ELR (cell line): Measurements from ENCODE around the gene RRP36.

Experiments used
- DNase-seq: peaks from one replicate; pipeline ENCODE4 v3.0.0-alpha.2; 2015; ENCODE audit warnings: low read depth

The RRP36 gene

GRCh38 chr6:43007126-43007525 lies 14.3 kb upstream of the RRP36 start:
- DNase-seq, result no peak

DNA sequence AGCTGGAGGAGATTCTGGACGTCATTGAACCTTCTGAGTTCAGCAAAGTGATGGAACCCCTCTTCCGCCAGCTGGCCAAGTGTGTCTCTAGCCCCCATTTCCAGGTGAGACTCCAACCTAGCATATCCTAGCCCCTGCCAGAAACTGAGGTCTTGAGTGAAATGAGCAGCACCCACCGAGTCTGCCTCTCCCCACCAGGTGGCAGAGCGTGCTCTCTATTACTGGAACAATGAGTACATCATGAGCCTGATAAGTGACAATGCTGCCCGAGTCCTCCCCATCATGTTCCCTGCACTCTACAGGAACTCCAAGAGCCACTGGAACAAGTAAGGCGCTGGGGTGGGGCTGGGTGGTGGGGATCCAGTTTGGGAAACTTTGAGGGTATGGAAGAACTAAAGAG lies 12.3 kb upstream of the RRP36 start:
- DNase-seq, result peak; percentile 63

- no peak for DNase-seq
These were observed 10.2 kb upstream of the RRP36 start for GRCh38 chr6:43011207-43011606.

DNA sequence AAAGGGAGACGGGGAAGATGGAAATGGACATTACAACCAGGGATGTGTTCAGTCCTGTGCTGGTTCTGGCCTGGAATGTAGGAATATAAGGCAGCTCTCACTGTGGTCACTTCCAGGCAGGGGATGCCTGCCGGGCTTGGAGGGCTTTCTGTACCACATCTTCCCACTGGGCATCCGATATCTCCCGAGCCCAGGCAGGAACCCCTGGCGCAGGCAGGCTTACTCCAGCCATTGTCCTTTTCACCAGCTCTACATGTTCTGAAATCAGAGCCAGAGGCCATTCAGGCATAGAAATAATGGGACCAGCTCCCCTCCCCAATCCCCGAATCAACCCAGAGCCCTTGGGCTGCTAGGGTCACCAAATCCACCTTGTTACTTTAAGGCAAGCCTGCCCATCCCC lies 9.1 kb upstream of the RRP36 start:
- DNase-seq, result no peak

DNA sequence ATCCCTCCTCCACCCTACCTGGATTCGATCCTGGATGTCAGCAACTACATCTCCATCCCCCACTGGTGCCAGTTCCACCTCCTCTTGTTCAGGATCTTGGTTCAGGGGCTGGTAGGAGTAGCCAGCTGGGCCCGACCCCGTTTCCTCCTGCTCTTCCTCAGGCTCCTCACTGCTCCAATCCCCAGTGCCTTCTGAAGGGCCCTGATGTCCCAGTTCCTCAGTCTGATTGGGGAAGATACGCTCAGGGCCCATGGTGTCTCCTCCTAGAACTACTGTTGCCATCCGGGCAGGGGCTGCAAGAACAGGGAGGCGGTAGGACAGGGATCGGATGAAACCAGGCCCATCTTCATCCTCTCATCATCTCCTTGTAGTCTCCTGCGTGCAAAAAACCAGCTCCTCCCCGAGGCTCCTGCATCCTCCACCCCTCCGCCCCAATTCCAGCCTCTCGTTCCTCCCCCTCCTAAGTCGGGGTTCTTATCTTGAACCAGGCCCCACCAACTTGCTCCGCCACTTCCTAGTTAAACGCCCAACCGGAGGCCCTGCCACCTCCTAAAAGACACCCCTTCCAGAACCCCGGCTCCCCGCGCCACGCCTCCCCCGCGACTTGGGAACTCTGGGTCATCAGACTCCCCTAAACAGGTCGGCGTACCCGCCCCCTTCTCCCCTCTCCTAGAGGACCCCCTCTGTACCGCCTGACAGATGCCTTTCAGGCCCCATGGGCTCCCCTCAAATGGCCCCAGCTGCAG lies 8.2 kb upstream of the RRP36 start:
- DNase-seq, result peak; percentile 61

DNA sequence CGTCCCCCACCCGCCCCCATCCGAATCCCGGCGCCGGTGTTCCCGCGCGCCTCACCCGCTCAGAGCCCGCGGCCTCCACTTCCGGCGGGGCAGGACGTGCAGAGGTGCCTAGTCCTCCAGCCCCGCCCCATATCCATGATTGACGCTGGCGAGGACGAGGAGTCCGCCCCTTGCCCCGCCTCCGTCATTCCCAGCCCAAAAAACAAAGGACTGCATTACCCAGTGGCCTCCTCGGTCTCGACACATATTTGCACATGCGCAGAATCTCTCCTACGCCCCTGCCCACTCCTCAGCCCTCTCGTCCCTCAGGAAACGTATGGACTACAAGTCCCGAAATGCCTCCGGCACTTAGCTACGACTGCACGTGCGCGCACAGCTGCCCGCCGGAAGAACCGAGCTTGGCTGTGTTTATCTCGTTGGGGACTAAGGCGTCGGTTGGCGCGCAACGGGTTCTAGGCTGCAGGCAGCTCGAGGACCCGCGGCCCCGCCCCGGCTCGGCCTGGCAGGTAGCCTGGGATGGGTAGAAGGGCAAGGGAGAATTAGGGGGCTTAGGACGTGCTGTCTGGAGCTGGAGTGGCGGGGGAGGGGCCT lies 7.5 kb upstream of the RRP36 start, which contains the start of the genes KLHDC3 and MEA1:
KLHDC3 (plus strand) TSS at position 407 of the 591 bp plus-strand sequence. CDS start 2,944 bp downstream, outside the sequence.
MEA1 (minus strand) TSS at position 104 of the 591 bp plus-strand sequence. CDS start 133 bp downstream, outside the sequence.
- peak; percentile 100 for DNase-seq

GRCh38 chr6:43014434-43014909 lies 7.0 kb upstream of the RRP36 start:
- peak; percentile 67 for DNase-seq

DNA sequence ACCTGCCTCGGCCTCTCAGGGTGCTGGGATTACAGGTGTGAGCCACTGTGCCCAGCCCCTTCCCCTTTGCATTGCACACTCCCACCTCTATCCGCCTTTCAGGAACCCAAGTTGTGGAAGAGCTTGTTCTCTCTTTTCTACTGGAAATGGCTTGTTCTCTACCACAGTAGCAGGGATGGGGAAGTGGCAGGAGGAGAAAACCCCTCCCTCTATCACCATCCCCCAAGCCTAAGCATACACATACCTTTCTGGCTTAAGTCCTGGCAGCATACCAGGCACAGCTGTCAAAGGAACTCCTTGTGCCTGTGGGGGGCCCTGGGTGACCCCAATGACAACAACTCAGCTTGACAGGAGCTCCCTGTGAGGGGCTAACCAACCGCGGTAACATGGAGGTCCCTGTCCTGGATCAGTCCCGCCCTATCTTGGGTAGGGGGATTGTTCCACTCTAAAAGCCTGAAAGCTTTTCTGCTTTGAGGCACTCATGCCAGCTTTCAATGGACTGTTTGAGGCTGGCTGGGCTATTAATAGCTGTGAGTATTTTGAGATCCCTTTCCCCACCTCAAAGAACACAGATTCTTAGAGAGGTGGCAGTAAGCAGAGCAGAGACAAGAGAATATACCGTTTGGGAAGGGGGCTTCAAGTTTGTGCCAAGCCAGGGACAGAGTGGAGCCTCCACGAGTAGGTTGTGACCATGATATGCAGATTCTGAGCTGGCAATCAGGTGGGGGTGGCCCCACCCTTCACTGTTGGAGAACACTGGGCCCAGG lies 5.1 kb upstream of the RRP36 start:
- no peak for DNase-seq

GRCh38 chr6:43016943-43017334 lies 4.5 kb upstream of the RRP36 start:
- no peak for DNase-seq

GRCh38 chr6:43019152-43019551 lies 2.3 kb upstream of the RRP36 start:
- no peak for DNase-seq

DNA sequence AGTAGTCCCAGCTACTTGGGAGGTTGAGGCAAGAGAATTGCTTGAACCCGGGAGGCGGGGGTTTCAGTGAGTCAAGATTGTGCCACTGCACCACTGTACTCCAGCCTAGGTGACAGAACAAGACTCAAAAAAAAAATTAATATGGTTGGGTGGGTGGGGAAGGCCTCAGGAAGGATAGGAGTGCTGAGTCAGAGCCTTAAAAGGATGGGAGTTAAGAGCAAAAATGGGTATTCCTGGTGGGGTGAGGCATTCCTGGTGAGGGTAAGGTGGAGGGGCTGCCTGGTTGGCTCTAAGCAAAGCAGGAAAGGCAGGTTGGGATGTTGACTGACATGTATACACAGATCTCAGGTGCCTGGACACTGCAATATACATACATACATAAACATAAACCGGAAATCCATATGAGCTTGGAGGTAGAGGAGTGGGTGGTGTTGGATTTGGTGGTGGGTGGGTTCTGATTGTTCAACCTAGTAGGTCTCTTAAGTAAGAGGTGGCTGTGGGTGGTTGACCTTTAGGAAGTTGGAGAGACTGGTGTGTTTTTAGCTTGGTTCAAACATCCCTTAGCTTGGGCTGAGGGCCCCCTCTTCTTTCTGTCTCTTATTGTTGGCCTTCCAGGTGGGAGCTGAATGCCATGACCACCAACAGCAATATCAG lies 1.2 kb upstream of the RRP36 start:
- DNase-seq, result no peak

DNA sequence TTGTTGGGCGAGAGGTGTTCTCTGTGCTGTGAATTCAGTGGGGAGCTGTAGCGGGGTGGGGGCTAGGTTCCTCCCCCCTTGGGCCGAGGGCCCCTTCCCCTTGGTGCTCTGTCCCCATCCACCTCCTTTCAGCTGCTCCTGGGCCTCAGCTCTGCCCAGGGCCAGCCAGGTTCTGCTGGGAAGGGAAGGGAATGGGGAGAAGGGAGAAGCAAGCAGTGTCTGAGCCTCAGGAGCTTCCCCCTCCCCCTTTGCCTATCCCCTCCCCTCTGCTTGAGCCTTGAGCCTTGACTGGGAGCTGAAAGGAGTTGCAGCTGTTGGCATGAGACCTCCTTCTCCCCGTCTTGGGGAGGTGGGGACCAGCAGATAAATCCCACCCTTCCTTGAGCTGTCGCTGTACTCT lies 576 bp upstream of the RRP36 start:
- no peak for DNase-seq

GRCh38 chr6:43024436-43024835 lies 3.0 kb downstream of the RRP36 start:
- DNase-seq, result no peak

DNA sequence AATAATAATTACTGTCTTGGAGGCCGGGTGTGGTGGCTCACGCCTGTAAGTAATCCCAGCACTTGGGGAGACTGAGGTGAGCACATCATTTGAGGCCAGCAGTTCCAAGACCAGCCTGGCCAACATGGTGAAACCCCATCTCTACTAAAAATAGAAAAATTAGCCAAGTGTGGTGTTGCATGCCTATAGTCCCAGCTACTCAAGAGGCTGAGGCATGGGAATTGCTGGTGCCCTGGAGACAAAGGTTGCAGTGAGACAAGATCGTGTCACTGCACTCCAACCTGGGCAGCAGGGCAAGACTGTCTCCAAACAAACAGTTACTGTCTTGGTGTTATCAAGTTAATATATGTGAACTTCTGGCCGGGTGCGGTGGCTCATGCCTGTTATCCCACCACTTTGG lies 4.9 kb downstream of the RRP36 start:
- no peak for DNase-seq

DNA sequence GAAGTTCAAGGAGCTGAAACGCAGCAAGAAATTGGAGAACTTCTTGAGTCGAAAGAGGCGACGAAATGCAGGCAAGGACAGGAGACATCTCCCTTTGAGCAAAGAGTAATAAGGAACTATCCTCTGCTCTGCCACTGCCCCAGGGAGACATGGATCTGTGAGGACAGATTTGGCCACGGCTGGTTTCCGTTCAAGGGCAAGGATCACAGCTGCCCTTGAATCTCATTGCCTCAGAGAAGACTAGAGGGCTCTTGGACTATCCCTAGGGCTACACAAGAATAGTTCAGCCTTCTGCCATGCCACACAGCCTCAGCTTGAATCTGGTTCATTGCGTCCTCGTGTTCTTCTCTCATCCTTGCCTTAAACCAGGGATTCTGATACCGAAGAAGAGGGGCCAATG lies 7.7 kb downstream of the RRP36 start:
- no peak for DNase-seq

- no peak for DNase-seq
These were observed 10.9 kb downstream of the RRP36 start for GRCh38 chr6:43032326-43032725.

DNA sequence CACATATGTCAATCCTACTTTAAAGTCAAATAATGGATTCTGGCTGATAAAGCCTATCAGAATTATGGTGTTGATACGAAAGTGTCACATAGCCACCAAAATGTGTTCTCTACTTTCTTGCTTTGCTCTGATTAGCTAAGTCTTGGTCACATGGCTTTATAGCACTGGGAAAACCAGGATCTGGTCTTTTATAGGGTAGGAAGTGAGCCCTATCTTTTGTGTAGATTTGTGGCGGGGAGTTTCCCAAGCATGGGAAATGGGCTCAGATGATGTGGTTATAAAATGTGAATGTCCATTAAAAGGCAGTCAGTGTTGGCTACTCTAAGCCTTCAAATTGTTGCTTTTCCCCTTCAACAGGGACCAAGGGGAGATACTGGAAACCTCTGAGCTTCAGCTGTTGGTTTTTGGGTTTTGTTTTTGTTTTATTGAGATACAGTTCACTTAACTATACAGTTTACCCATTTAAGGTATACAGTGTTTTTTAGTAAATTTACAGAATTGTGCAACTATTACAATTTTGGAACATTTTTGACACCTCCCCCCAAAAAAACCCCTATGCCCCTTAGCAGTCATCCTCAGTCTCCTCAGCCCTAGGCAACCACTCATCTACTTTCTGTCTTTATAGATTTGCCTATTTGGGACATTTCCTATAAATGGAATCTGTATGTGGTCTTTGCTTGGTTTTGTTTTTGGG lies 12.2 kb downstream of the RRP36 start:
- DNase-seq, result no peak

GRCh38 chr6:43034190-43034525 lies 12.7 kb downstream of the RRP36 start:
- no peak for DNase-seq

- no peak for DNase-seq
These were observed 14.2 kb downstream of the RRP36 start for GRCh38 chr6:43035495-43036194.

GRCh38 chr6:43036712-43037111 lies 15.3 kb downstream of the RRP36 start:
- DNase-seq, result no peak

DNA sequence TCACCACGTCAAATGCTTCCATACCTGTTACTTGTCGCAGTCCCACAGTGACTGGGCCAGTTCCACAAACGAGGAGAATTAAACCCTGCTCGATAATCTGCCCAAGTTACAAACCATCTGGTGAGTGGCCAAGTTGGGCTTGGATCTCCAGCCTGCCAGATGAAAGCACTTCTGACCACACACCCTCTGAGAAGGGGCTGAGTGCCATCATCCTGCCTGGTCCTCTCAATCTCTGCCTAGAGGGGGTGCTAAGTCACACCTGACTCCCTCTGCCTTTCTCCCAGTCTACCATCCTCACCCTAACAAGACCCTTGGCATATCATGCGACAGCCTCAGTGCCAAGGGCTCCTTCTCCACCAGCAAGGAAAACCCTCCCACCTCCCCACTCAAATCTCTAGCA lies 15.8 kb downstream of the RRP36 start:
- DNase-seq, result no peak
